NCI-H1048 (cell line): ENCODE measurements around the gene GAREM1.
A peak's percentile ranks its signal among the peaks of the same experiment; 100 is the strongest.

ENCODE experiments used
- DNase-seq: peaks from one replicate; lab custom pipeline; 2025; lab: John Stamatoyannopoulos, UW

The GAREM1 gene

GRCh38 chr18:32424696-32425095, 46.0 kb downstream of the GAREM1 start:
- no peak for DNase-seq

GRCh38 chr18:32422978-32423740, 47.5 kb downstream of the GAREM1 start:
- DNase-seq, result no peak

- DNase-seq, result no peak
Measured at GRCh38 chr18:32422201-32422600, 48.5 kb downstream of the GAREM1 start.

- no peak for DNase-seq
Measured at GRCh38 chr18:32420084-32420750, 50.5 kb downstream of the GAREM1 start.

GRCh38 chr18:32418148-32418547, 52.5 kb downstream of the GAREM1 start:
- no peak for DNase-seq

- DNase-seq, result no peak
Measured at GRCh38 chr18:32405588-32405987, 65.1 kb downstream of the GAREM1 start.

- no peak for DNase-seq
Measured at GRCh38 chr18:32401621-32402020, 69.1 kb downstream of the GAREM1 start.

GRCh38 chr18:32393407-32393806, 77.3 kb downstream of the GAREM1 start:
- no peak for DNase-seq

- no peak for DNase-seq
Measured at GRCh38 chr18:32391126-32391525, 79.6 kb downstream of the GAREM1 start.

- DNase-seq, result no peak
Measured at GRCh38 chr18:32389858-32390257, 80.8 kb downstream of the GAREM1 start.

GRCh38 chr18:32389191-32389590, 81.5 kb downstream of the GAREM1 start:
- DNase-seq, result no peak

- DNase-seq, result no peak
Measured at GRCh38 chr18:32386471-32386870, 84.2 kb downstream of the GAREM1 start.

GRCh38 chr18:32383050-32383819, 87.4 kb downstream of the GAREM1 start:
- no peak for DNase-seq

- DNase-seq, result no peak
Measured at GRCh38 chr18:32381761-32382160, 88.9 kb downstream of the GAREM1 start.

GRCh38 chr18:32380559-32380958, 90.1 kb downstream of the GAREM1 start:
- DNase-seq, result no peak

GRCh38 chr18:32379891-32380290, 90.8 kb downstream of the GAREM1 start:
- no peak for DNase-seq

GRCh38 chr18:32378705-32379104, 92.0 kb downstream of the GAREM1 start:
- no peak for DNase-seq

GRCh38 chr18:32373995-32374394, 96.7 kb downstream of the GAREM1 start:
- DNase-seq, result peak; percentile 21

- no peak for DNase-seq
Measured at GRCh38 chr18:32373505-32373904, 97.2 kb downstream of the GAREM1 start.

- DNase-seq, result no peak
Measured at GRCh38 chr18:32372381-32373061, 98.2 kb downstream of the GAREM1 start.

GRCh38 chr18:32372047-32372380, 98.7 kb downstream of the GAREM1 start:
- DNase-seq, result no peak

- DNase-seq, result no peak
Measured at GRCh38 chr18:32371384-32371783, 99.3 kb downstream of the GAREM1 start.
